ENCODE results near the gene PPP1R15B. TPM values are rescaled to one million over a fixed set of nuclear protein-coding genes. Genes with fewer than 3 reads are reported as not detected.

The PPP1R15B gene
- polyA plus RNA-seq, 2 of the 4 experiments (the other 2 are of a cell fraction): 26.9 to 51.9 TPM

DNA sequence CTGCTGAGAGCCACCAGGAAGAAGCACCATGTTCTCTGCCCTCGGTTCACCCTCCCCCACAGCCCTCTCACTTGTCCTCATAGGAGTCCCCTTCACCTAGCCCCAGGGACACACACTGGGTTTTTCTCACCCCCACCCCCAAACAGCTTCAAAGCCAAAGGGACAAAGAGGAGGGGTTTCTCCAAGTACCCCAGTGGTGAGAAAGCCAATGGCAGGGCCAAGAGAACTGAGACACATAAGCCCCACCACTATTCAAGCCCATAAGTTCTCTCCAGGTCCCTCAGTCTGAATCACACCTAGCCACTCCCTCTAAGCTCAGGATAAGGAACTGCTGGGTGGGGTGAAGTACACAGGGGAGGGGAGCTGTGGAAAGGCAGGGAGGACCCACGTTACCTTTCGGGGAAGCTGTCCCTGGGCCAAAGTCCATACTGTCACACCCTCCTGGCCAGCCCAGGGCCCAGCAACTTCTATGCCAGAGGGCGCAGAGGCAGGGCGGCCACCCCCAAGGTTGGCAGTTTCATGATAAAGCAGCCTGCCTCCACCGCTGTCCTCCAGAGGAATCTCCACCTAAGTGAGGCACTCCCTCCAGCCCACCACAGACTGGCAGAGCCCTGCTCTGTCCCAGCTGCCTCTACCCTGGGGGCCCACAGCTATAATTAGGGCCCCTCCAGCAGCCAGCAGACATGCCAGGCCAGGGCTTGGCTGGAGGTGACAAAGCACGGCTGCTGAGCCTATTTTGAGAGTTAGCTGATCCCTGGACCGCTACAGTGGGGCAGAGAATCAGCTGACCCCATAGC lies 39.0 kb upstream of the PPP1R15B start:
- ChIA-PET CTCF (interaction anchor here (0.6 to 18.2 kb wide), 6 partner anchors 15 to 357 kb away, joined by 3 to 530 read pairs (median 26); partner anchors contain the start of gene PIK3C2B), POLR2A (no interaction called here)
- no peak overlapping the region for H3K4me3 ChIP-seq
- peak overlapping the region; percentile 44 to 67; a peak in 5 of 6 replicates for H3K27ac ChIP-seq
- peak overlapping the region; percentile 41 for H3K4me2 ChIP-seq
- H3K4me1 ChIP-seq: peaks cover 41% of the 10 kb centered on the region
- no peak for FAIRE-seq
- no peaks in the 10 kb centered on the region for H3K9me3 ChIP-seq
- WGBS (ENCODE audit: missing lambda C conversion rate): 67% methylated on average over 8 of the region's 8 CpGs
- DNase-seq (ENCODE audit: low read depth in 1 of 2, low spot score in 1 of 2): peak; percentile 39 to 55
- TF ChIP-seq, protein P1, sequence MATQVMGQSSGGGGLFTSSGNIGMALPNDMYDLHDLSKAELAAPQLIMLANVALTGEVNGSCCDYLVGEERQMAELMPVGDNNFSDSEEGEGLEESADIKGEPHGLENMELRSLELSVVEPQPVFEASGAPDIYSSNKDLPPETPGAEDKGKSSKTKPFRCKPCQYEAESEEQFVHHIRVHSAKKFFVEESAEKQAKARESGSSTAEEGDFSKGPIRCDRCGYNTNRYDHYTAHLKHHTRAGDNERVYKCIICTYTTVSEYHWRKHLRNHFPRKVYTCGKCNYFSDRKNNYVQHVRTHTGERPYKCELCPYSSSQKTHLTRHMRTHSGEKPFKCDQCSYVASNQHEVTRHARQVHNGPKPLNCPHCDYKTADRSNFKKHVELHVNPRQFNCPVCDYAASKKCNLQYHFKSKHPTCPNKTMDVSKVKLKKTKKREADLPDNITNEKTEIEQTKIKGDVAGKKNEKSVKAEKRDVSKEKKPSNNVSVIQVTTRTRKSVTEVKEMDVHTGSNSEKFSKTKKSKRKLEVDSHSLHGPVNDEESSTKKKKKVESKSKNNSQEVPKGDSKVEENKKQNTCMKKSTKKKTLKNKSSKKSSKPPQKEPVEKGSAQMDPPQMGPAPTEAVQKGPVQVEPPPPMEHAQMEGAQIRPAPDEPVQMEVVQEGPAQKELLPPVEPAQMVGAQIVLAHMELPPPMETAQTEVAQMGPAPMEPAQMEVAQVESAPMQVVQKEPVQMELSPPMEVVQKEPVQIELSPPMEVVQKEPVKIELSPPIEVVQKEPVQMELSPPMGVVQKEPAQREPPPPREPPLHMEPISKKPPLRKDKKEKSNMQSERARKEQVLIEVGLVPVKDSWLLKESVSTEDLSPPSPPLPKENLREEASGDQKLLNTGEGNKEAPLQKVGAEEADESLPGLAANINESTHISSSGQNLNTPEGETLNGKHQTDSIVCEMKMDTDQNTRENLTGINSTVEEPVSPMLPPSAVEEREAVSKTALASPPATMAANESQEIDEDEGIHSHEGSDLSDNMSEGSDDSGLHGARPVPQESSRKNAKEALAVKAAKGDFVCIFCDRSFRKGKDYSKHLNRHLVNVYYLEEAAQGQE (IDR thresholded peaks at IDR 0.05): no peak
- TF ChIP-seq FOSL2 (IDR thresholded peaks at IDR 0.05): no peak
- no peak for TF ChIP-seq FOSL2 (CRISPR knock-in tag; IDR thresholded peaks at IDR 0.05)
- TF ChIP-seq SREBF2 (IDR thresholded peaks at IDR 0.05): no peak
- no peak for TF ChIP-seq POLR2A (IDR thresholded peaks at IDR 0.05; ENCODE audit: low read length)
- TF ChIP-seq HDAC2 (IDR thresholded peaks at IDR 0.05): no peak
- TF ChIP-seq RCOR1 (IDR thresholded peaks at IDR 0.05; ENCODE audit: low read depth, low read length): no peak
- no peak for TF ChIP-seq FOXS1 (CRISPR knock-in tag; IDR thresholded peaks at IDR 0.05)
- TF ChIP-seq, protein P2, sequence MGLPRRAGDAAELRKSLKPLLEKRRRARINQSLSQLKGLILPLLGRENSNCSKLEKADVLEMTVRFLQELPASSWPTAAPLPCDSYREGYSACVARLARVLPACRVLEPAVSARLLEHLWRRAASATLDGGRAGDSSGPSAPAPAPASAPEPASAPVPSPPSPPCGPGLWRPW (IDR thresholded peaks at IDR 0.05): no peak
- peak; percentile 26 to 42; a peak in 4 of 6 replicates for ATAC-seq

DNA sequence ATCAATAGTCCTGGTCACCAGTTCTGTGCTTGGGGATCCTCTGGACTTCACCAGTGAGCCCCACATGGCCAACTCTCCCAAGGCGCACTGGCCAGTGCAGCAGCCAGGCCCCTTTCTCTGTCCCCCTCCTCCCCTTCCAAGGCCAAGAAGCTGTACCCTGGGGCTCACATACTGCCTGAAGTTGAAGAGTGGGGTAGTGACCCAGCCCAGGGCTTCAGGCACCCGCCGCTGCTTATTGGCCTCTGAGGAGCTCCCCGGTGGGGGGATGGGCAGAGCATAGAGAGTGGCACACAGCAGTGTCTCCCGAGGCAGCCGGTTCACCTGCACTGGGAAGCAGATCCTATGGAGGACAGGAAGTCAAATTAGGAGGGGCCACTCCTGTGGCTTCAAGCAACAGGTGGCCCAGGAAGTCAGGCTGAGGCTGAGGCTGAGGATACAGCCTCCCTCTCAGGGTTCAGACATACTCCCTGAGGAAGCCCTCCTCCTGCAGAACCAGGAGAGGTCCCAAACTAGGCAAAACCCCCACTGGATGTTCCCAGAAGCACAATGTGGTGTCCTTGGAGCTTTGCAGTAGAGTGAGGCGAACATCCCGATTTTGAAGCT lies 38.2 kb upstream of the PPP1R15B start:
- H3K4me2 ChIP-seq: peak overlapping the region; percentile 41; the same call in 2 of the 3 replicates
- POLR2A ChIA-PET: no interaction called here
- CTCF ChIA-PET: interaction anchor here (1.0 to 18.2 kb wide), 8 partner anchors 17 to 357 kb away, joined by 3 to 530 read pairs (median 24); partner anchors contain the start of gene PIK3C2B
- no peaks in the 10 kb centered on the region for H3K9me3 ChIP-seq
- TF ChIP-seq EHMT2 (IDR thresholded peaks at IDR 0.05; ENCODE audit: low read depth) (no peak), EP300 (IDR thresholded peaks at IDR 0.05) (no peak), MAFK (IDR thresholded peaks at IDR 0.05; ENCODE audit: partially characterized antibody) (no peak), MAZ (IDR thresholded peaks at IDR 0.05; ENCODE audit: borderline replicate concordance, low read depth, low read length) (no peak), RCOR1 (IDR thresholded peaks at IDR 0.05; ENCODE audit: low read depth, low read length) (no peak), MYC (IDR thresholded peaks at IDR 0.05; ENCODE audit: borderline replicate concordance, low read length) (no peak), POLR2AphosphoS2 (conservative IDR thresholded peaks at IDR 0.05; ENCODE audit: low read length) (no peak), SREBF2 (IDR thresholded peaks at IDR 0.05) (no peak)
- TF ChIP-seq, protein P3, sequence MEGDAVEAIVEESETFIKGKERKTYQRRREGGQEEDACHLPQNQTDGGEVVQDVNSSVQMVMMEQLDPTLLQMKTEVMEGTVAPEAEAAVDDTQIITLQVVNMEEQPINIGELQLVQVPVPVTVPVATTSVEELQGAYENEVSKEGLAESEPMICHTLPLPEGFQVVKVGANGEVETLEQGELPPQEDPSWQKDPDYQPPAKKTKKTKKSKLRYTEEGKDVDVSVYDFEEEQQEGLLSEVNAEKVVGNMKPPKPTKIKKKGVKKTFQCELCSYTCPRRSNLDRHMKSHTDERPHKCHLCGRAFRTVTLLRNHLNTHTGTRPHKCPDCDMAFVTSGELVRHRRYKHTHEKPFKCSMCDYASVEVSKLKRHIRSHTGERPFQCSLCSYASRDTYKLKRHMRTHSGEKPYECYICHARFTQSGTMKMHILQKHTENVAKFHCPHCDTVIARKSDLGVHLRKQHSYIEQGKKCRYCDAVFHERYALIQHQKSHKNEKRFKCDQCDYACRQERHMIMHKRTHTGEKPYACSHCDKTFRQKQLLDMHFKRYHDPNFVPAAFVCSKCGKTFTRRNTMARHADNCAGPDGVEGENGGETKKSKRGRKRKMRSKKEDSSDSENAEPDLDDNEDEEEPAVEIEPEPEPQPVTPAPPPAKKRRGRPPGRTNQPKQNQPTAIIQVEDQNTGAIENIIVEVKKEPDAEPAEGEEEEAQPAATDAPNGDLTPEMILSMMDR (IDR thresholded peaks at IDR 0.05): no peak
- WGBS (ENCODE audit: missing lambda C conversion rate): 80% methylated on average over 7 of the region's 8 CpGs
- no peak for DNase-seq (ENCODE audit: low read depth in 1 of 2, low spot score in 1 of 2)
- H3K4me3 ChIP-seq: no peak overlapping the region
- H3K27ac ChIP-seq: peak overlapping the region; percentile 44 to 67; a peak in 4 of 6 replicates
- no peak for FAIRE-seq
- no peak for ATAC-seq
- H3K4me1 ChIP-seq: peaks cover 44% of the 10 kb centered on the region

Data from A549 (cell line).